GM03348 (cell line): ENCODE results near the gene TEN1.
"Not testable (repeated sequence)": the region's sequence is repeated elsewhere in the genome, so short reads cannot be mapped to it uniquely, and the experiment has no call there.

Experiments
- DNase-seq: peaks from one replicate; pipeline ENCODE4 v3.0.0; 2012; ENCODE audit warnings: low spot score

TEN1 gene

GRCh38 chr17:75978938-75979704 lies at the start of gene TEN1, which contains the start of gene ACOX1:
Gene TEN1, plus strand, starts transcription at chr17:75979240. Its CDS starts 6,953 bp downstream, at chr17:75986193.
Gene ACOX1, minus strand, starts transcription at chr17:75979166. Its CDS starts 93 bp downstream, at chr17:75979073.
- peak; percentile 94 for DNase-seq

- DNase-seq = no peak
Measured at GRCh38 chr17:75931062-75931461, 48.0 kb upstream of the TEN1 start.

GRCh38 chr17:75932852-75933251 lies 46.2 kb upstream of the TEN1 start:
- DNase-seq = no peak

- no peak for DNase-seq
Measured at GRCh38 chr17:75933808-75934207, 45.2 kb upstream of the TEN1 start.

GRCh38 chr17:75937652-75938051 lies 41.4 kb upstream of the TEN1 start:
- no peak for DNase-seq

GRCh38 chr17:75940727-75941441 lies 38.2 kb upstream of the TEN1 start, which contains the start of gene FBF1:
Gene FBF1, minus strand, starts transcription at chr17:75941042. Its CDS starts 2,893 bp downstream, at chr17:75938149.
- DNase-seq = peak; percentile 98

- no peak for DNase-seq
Measured at GRCh38 chr17:75941442-75941819, 37.6 kb upstream of the TEN1 start.

GRCh38 chr17:75942473-75942872 lies 36.6 kb upstream of the TEN1 start:
- DNase-seq = no peak

GRCh38 chr17:75943491-75943890 lies 35.5 kb upstream of the TEN1 start:
- no peak for DNase-seq

- no peak for DNase-seq
Measured at GRCh38 chr17:75945211-75945610, 33.8 kb upstream of the TEN1 start.

- no peak for DNase-seq
Measured at GRCh38 chr17:75950421-75950820, 28.6 kb upstream of the TEN1 start.

GRCh38 chr17:75950855-75951554 lies 28.0 kb upstream of the TEN1 start:
- DNase-seq = no peak

- DNase-seq = no peak
Measured at GRCh38 chr17:75959051-75959838, 19.8 kb upstream of the TEN1 start.

- DNase-seq = no peak
Measured at GRCh38 chr17:75959839-75960511, 19.1 kb upstream of the TEN1 start.

GRCh38 chr17:75965468-75965867 lies 13.6 kb upstream of the TEN1 start:
- DNase-seq = no peak

GRCh38 chr17:75969044-75969443 lies 10.0 kb upstream of the TEN1 start:
- DNase-seq = not testable (repeated sequence)

GRCh38 chr17:75970011-75970523 lies 9.0 kb upstream of the TEN1 start:
- DNase-seq = peak; percentile 18

- DNase-seq = no peak
Measured at GRCh38 chr17:75970626-75971025, 8.4 kb upstream of the TEN1 start.

GRCh38 chr17:75975187-75975586 lies 3.9 kb upstream of the TEN1 start:
- DNase-seq = not testable (repeated sequence)

GRCh38 chr17:75975757-75976174 lies 3.3 kb upstream of the TEN1 start:
- DNase-seq = no peak
